DMS79 (cell line): ENCODE data around the gene TRAF3.

Source experiments
- DNase-seq: peaks from one replicate; lab custom pipeline; 2025; lab: John Stamatoyannopoulos, UW

TRAF3 gene, protein sequence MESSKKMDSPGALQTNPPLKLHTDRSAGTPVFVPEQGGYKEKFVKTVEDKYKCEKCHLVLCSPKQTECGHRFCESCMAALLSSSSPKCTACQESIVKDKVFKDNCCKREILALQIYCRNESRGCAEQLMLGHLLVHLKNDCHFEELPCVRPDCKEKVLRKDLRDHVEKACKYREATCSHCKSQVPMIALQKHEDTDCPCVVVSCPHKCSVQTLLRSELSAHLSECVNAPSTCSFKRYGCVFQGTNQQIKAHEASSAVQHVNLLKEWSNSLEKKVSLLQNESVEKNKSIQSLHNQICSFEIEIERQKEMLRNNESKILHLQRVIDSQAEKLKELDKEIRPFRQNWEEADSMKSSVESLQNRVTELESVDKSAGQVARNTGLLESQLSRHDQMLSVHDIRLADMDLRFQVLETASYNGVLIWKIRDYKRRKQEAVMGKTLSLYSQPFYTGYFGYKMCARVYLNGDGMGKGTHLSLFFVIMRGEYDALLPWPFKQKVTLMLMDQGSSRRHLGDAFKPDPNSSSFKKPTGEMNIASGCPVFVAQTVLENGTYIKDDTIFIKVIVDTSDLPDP

GRCh38 chr14:102776761-102777710, at the start of gene TRAF3:
Gene TRAF3 (plus strand): TSS chr14:102777449. CDS start chr14:102870202, 92,753 bp downstream.
- no peak for DNase-seq

- DNase-seq = no peak
These were observed 48.7 kb upstream of the TRAF3 start for GRCh38 chr14:102728501-102728900.

- DNase-seq = no peak
These were observed 48.0 kb upstream of the TRAF3 start for GRCh38 chr14:102729268-102729667.

GRCh38 chr14:102729825-102730224, 47.4 kb upstream of the TRAF3 start:
- DNase-seq = no peak

- no peak for DNase-seq
These were observed 46.0 kb upstream of the TRAF3 start for GRCh38 chr14:102731101-102731870.

GRCh38 chr14:102731871-102732800, 45.1 kb upstream of the TRAF3 start:
- peak; percentile 53 for DNase-seq

DNA sequence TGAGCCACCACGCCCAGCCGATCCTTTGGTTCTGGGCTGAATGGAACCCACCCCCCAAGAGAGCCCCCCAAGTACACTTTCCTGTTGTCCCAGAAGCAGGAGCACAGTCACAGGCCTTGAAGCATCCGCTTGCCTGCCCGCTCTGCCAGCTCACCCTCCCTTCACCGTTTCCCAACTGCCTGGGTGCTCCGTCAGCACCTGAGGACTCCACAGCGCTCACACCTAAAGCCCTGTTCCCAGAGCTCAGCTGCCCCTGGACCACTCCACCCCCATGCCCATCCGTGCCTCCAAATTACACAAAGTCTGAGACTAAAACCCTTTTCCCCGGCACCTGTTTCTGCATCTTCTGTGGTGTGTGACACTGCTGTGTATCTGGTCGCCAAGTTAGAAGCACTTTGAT, 44.3 kb upstream of the TRAF3 start:
- DNase-seq = no peak

GRCh38 chr14:102733326-102733725, 43.9 kb upstream of the TRAF3 start:
- no peak for DNase-seq

DNA sequence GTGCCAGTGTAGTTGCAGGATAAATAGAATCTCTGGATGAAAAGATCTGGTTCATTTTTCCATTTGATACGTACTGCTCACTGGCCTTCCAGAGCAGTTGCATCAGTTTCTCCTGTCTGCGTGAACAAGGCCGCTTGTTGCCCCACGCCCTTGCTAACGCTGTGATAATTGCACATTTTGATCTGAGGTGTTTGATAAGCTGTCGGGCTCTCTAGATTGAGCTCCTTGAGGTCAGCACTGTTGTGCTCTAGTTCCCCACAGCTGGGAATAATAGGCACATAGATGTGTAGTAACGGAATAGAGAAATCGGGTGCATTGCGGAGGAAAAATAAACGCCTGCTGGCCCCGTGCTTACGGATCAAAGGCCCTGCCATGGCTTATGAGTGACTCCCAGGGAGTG, 42.8 kb upstream of the TRAF3 start:
- DNase-seq = no peak

GRCh38 chr14:102736956-102737355, 40.3 kb upstream of the TRAF3 start:
- no peak for DNase-seq

DNA sequence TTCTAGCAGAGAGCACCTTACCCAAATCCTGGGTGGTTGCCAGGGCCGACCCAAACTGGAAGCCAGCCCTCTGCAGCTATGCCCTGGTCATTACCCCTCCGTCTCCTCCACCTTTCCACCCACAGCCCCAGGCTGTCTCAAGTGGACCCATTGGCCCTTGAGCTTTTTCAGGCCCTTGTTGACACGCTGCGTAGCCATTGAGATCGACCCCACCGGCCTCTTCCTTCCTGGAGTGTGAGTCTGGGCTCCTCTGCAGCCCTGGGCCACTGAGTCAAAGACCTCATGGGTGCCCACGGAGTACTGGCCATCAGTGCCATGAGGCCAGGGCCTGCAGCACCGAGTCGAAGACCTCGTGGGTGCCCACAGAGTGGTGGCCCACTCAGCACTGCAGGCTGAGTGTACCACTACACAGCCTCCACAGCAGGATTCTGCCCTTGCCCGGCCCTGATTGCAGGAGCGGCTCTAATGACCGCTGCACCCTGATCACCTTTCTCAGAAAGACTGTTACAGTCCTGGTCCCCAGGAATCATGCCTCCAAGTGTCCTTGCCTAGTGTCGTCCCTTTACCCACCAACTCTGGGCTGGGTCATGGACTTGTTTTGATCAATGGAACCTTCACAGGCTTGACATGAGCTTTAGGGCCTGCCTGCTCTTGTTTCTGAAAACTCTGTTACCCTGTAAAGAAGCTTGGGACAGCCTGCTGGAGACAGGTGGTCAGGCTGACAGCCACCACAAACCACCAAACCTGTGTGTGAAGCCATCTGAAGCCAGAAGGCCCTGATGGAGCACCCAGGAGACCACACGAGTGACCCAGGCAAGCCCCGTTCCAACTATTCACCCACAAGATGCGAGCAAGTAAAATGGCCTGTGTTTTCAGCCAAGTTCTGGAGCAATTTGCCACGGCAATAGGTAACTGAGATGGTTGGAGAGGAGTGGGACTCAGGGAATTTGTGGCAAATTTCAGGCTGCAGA, 39.6 kb upstream of the TRAF3 start:
- DNase-seq = no peak

- DNase-seq = no peak
These were observed 38.7 kb upstream of the TRAF3 start for GRCh38 chr14:102738373-102739189.

- DNase-seq = no peak
These were observed 38.1 kb upstream of the TRAF3 start for GRCh38 chr14:102739190-102739469.

DNA sequence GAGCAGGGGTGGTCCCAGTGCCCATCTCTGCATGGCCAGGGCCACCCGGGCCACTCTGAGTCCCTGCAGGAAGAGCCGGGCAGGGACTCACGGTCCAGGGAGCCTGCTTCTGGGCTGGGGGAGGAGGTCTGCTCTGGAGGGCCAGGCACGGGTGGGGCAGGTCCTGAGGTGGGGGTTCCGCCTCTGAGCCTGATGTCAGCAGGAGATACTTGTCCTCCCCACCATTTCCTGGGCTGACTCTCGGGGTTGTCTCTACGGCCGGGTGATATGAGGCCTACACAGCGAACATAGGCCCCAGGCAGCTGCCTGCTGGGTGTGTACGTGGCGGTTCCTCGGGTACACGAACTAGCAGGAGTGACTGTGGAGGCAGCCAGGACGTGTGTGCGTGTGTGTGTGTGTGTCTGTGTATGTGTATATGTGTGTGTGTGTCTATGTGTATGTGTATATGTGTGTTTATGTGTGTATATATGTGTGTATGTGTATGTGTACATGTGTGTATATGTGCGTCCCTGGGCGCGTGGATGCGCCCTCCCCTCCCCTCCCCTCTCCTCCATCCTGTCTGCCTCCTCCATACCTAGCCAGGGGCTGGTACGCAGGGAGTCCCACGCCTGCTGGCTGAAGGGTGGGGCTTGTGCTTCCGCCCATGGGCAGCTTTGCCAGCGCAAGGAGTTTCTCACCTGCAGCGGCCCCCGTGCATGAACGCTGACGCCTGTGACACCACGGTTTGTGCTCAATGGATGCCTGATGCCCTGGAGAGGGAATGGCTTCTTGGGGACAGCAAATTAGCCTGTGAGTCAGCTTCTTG, 30.4 kb upstream of the TRAF3 start:
- no peak for DNase-seq

DNA sequence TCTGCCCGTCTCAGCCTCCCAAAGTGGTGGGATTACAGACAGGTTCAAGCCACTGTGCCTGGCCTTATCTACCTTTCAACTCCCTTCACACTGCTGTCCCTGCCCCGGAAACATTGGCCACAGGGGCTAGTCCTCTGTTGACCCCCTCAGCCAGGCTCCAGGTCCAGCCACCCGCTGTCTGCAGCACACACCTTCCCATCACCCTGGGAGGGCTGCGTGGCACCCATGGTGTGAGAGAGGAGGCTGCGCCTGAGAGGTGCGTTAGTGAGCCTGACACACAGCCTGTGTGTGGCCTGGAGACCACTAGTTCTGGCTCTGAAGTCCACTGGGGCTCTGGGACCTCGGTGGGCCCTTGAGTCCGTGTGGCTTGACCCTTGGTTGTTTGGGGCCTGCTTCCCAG, 28.4 kb upstream of the TRAF3 start:
- DNase-seq = no peak

GRCh38 chr14:102749393-102750305, 27.6 kb upstream of the TRAF3 start:
- peak; percentile 94 for DNase-seq

GRCh38 chr14:102750376-102750775, 26.9 kb upstream of the TRAF3 start:
- no peak for DNase-seq
